H1 (cell line): ENCODE measurements around the gene STARD8. TPM values are rescaled to one million over a fixed set of nuclear protein-coding genes. Genes with fewer than 3 reads are reported as not detected.

Experiments used
- CTCF ChIA-PET: fragments of 300-600 bp; sonication (Branson Sonifier 250); formaldehyde crosslinking; loops from one replicate; lab custom pipeline; 2021; ENCODE audit not compliant: partially characterized antibody; lab: Charles Lee
- POLR2A ChIA-PET: fragments of 300-600 bp; sonication (Branson Sonifier 250); formaldehyde crosslinking; loops from one replicate; lab custom pipeline; 2021; ENCODE audit warnings: inconsistent platforms; ENCODE audit not compliant: partially characterized antibody; lab: Charles Lee
- DNase-seq, 2 experiments: peaks; one replicate each; pipeline versions ENCODE4 v3.0.0 to v3.0.0-alpha.2; 2010 to 2022; ENCODE audit warnings: low spot score in 2 of 2, low read depth in 1 of 2, mixed read lengths in 1 of 2
- FAIRE-seq: peaks from 2 replicates; lab custom pipeline; 2011; peaks lifted over from hg19 to GRCh38; lab: Jason Lieb, UNC
- H2AFZ ChIP-seq: 2 replicates; pipeline ENCODE4 v1.8.1; 2012; ENCODE audit warnings: low read length, inconsistent platforms
- H2AK5ac ChIP-seq: 2 replicates; pipeline ENCODE4 v1.6.1; 2013; ENCODE audit warnings: low read depth, low read length
- H2BK120ac ChIP-seq: replicated peaks from 2 replicates; pipeline ENCODE3; 2013; ENCODE audit warnings: low read depth, low read length, inconsistent platforms
- H2BK12ac ChIP-seq: 2 replicates; pipeline ENCODE4 v1.6.1; 2013; ENCODE audit warnings: low read depth, low read length
- H2BK15ac ChIP-seq: 2 replicates; pipeline ENCODE4 v1.6.1; 2013; ENCODE audit warnings: low read length
- H2BK20ac ChIP-seq: 2 replicates; pipeline ENCODE4 v1.6.1; 2013; ENCODE audit warnings: low read length
- H2BK5ac ChIP-seq: 2 replicates; pipeline ENCODE4 v1.6.1; 2013; ENCODE audit warnings: low read depth, low read length
- H3K14ac ChIP-seq: 2 replicates; pipeline ENCODE4 v1.6.1; 2013; ENCODE audit warnings: inconsistent platforms; ENCODE audit not compliant: insufficient read length
- H3K18ac ChIP-seq: 2 replicates; pipeline ENCODE4 v1.6.1; 2013; ENCODE audit warnings: low read length; ENCODE audit errors: extremely low read depth
- H3K23ac ChIP-seq: 2 replicates; pipeline ENCODE4 v1.6.1; 2013; ENCODE audit warnings: inconsistent platforms; ENCODE audit not compliant: insufficient read length
- H3K23me2 ChIP-seq: 2 replicates; pipeline ENCODE4 v1.6.1; 2013; ENCODE audit warnings: low read depth, low read length
- H3K27ac ChIP-seq: 2 replicates; pipeline ENCODE4 v1.6.1; 2011; ENCODE audit warnings: low read depth, low read length, inconsistent platforms
- H3K27me3 ChIP-seq, 4 experiments: replicated peaks in 1 of 4; 1 replicate in 1 of 4; 2 replicates in 3 of 4; pipeline versions ENCODE4 v1.6.1 to v1.8.1; 2011 to 2013; ENCODE audit warnings: low read length in 3 of 4, mild to moderate bottlenecking in 3 of 4, inconsistent platforms in 2 of 4, mixed read lengths in 2 of 4, moderate library complexity in 1 of 4; ENCODE audit not compliant: control insufficient read depth in 3 of 4, insufficient read depth in 3 of 4; ENCODE audit errors: extremely low read depth in 1 of 4
- H3K36me3 ChIP-seq, 4 experiments: 2 replicates each; pipeline versions ENCODE4 v1.6.1 to v1.8.1; 2011 to 2013; ENCODE audit warnings: mild to moderate bottlenecking in 4 of 4, low read length in 3 of 4, moderate library complexity in 2 of 4, control low read depth in 1 of 4, inconsistent platforms in 1 of 4; ENCODE audit not compliant: insufficient read depth in 4 of 4, control insufficient read depth in 2 of 4
- H3K4ac ChIP-seq: replicated peaks from 2 replicates; pipeline ENCODE3; 2013; ENCODE audit warnings: low read length, low read depth, mixed read lengths, inconsistent platforms; ENCODE audit not compliant: insufficient read length
- H3K4me1 ChIP-seq, 4 experiments: replicated peaks in 1 of 4; 1 replicate in 1 of 4; 2 replicates in 3 of 4; pipeline versions ENCODE4 v1.6.1 to v1.8.1; 2011 to 2013; ENCODE audit warnings: low read length in 3 of 4, inconsistent platforms in 2 of 4, mixed read lengths in 1 of 4; ENCODE audit not compliant: insufficient read depth in 4 of 4, control insufficient read depth in 3 of 4
- H3K4me2 ChIP-seq, 2 experiments: 2 replicates each; pipeline versions ENCODE4 v1.6.1 to v1.8.1; 2011 to 2013; ENCODE audit warnings: low read depth in 2 of 2, low read length in 2 of 2, control low read depth in 1 of 2, inconsistent platforms in 1 of 2, mild to moderate bottlenecking in 1 of 2; ENCODE audit not compliant: insufficient read depth in 1 of 2
- H3K4me3 ChIP-seq, 4 experiments: fragments of 200-600, 300-600 bp in 1 of 4; sonication (generic), shearing (Covaris generic), sonication (Bioruptor Twin) in 1 of 4; 2 replicates each; pipeline versions ENCODE4 v1.5.1 to v1.8.1; 2011 to 2016; ENCODE audit warnings: low read length in 4 of 4, low read depth in 3 of 4, control low read depth in 2 of 4, inconsistent platforms in 2 of 4, mild to moderate bottlenecking in 2 of 4, mixed read lengths in 1 of 4, moderate library complexity in 1 of 4; ENCODE audit not compliant: insufficient read depth in 2 of 4; ENCODE audit errors: extremely low read depth in 1 of 4
- H3K56ac ChIP-seq: replicated peaks from 2 replicates; pipeline ENCODE3; 2013; ENCODE audit warnings: low read depth, mild to moderate bottlenecking, mixed read lengths, low read length, inconsistent platforms; ENCODE audit not compliant: insufficient read length
- H3K79me1 ChIP-seq: 2 replicates; pipeline ENCODE4 v1.6.1; 2013; ENCODE audit warnings: low read depth, low read length, control low read depth
- H3K79me2 ChIP-seq, 2 experiments: 2 replicates each; pipeline versions ENCODE4 v1.6.1 to v1.8.1; 2012 to 2013; ENCODE audit warnings: low read length in 2 of 2, mild to moderate bottlenecking in 2 of 2, inconsistent platforms in 1 of 2; ENCODE audit not compliant: insufficient read depth in 2 of 2, control insufficient read depth in 1 of 2
- H3K9ac ChIP-seq, 4 experiments: replicated peaks in 1 of 4; 1 replicate in 1 of 4; 2 replicates in 3 of 4; pipeline versions ENCODE4 v1.6.1 to v1.8.1; 2011 to 2013; ENCODE audit warnings: low read depth in 3 of 4, low read length in 3 of 4, control low read depth in 2 of 4, mild to moderate bottlenecking in 2 of 4, moderate library complexity in 2 of 4, inconsistent platforms in 1 of 4; ENCODE audit errors: extremely low read depth in 1 of 4
- H3K9me3 ChIP-seq, 2 experiments: 2 replicates each; pipeline versions ENCODE4 v1.6.1 to v1.8.1; 2012 to 2013; ENCODE audit warnings: mild to moderate bottlenecking in 2 of 2, moderate library complexity in 2 of 2, control low read depth in 1 of 2, inconsistent platforms in 1 of 2, low read depth in 1 of 2, low read length in 1 of 2, mixed read lengths in 1 of 2; ENCODE audit not compliant: insufficient read depth in 2 of 2
- H4K20me1 ChIP-seq, 2 experiments: replicated peaks in 1 of 2; 2 replicates each; pipeline versions ENCODE3 to v1.8.1; 2011 to 2013; ENCODE audit warnings: inconsistent platforms in 2 of 2, low read length in 2 of 2, mild to moderate bottlenecking in 1 of 2; ENCODE audit not compliant: insufficient read depth in 2 of 2, control insufficient read depth in 1 of 2
- H4K5ac ChIP-seq: 2 replicates; pipeline ENCODE4 v1.6.1; 2013; ENCODE audit warnings: low read length, low read depth, mixed read lengths, inconsistent platforms; ENCODE audit not compliant: insufficient read length
- H4K8ac ChIP-seq: 2 replicates; pipeline ENCODE4 v1.8.0; 2013; ENCODE audit warnings: mild to moderate bottlenecking, moderate library complexity, low read length, inconsistent platforms; ENCODE audit not compliant: insufficient read depth; ENCODE audit errors: extremely low read depth
- H4K91ac ChIP-seq: replicated peaks from 2 replicates; pipeline ENCODE3; 2013; ENCODE audit warnings: low read length, mixed read lengths, inconsistent platforms; ENCODE audit not compliant: insufficient read length
- CEBPB ChIP-seq: IDR thresholded peaks from 2 replicates; pipeline ENCODE4 v1.6.1; 2012; ENCODE audit warnings: low read depth, low read length
- CTCF ChIP-seq, 3 experiments: IDR thresholded peaks; 1 replicate in 2 of 3; 2 replicates in 1 of 3; pipeline versions ENCODE4 v1.5.1 to v1.6.1; 2011; ENCODE audit warnings: low read length in 3 of 3, mild to moderate bottlenecking in 3 of 3, inconsistent platforms in 2 of 3, low read depth in 1 of 3, moderate library complexity in 1 of 3; ENCODE audit not compliant: insufficient read depth in 1 of 3; ENCODE audit errors: control extremely low read depth in 1 of 3
- POLR2A ChIP-seq, 2 experiments: IDR thresholded peaks; 1 replicate in 1 of 2; 2 replicates in 1 of 2; pipeline ENCODE4 v1.6.1; 2011; ENCODE audit warnings: low read depth in 2 of 2, low read length in 2 of 2, mild to moderate bottlenecking in 2 of 2; ENCODE audit errors: control extremely low read depth in 1 of 2
- RAD21 ChIP-seq, 2 experiments: IDR thresholded peaks in 1 of 2; conservative IDR thresholded peaks in 1 of 2; 2 replicates each; pipeline ENCODE4 v1.6.1; 2011; ENCODE audit warnings: low read depth in 2 of 2, low read length in 2 of 2, improper control_type of control experiment in 1 of 2, inconsistent platforms in 1 of 2, mild to moderate bottlenecking in 1 of 2, moderate library complexity in 1 of 2
- TEAD4 ChIP-seq: IDR thresholded peaks from 2 replicates; pipeline ENCODE4 v1.6.1; 2012; ENCODE audit warnings: low read depth, low read length, inconsistent platforms, mixed read lengths
- USF2 ChIP-seq: IDR thresholded peaks from 2 replicates; pipeline ENCODE4 v1.6.1; 2011; ENCODE audit warnings: low read length, improper control_type of control experiment
- WGBS, 2 experiments: shearing (Covaris generic) in 1 of 2; methylation state at CpG; one replicate each; pipeline versions ENCODE4 v1.1.6 to v1.1.7; 2013 to 2015; ENCODE audit warnings: low lambda C conversion rate in 2 of 2, mixed read lengths in 2 of 2, inconsistent platforms in 1 of 2, low coverage in 1 of 2, missing lambda C conversion rate in 1 of 2; ENCODE audit not compliant: insufficient replicate concordance in 2 of 2, insufficient coverage in 1 of 2, insufficient read length in 1 of 2; ENCODE audit errors: extremely low coverage in 1 of 2, missing lambda C conversion rate in 1 of 2; 5-methylcytosine and 5-hydroxymethylcytosine counted together
- polyA plus RNA-seq, 7 experiments: library from polyadenylated mRNA; depleted of rRNA in 3 of 7; stranded (reverse) in 5 of 7; unstranded in 2 of 7; fragments of >200 nt in 5 of 7; fragments of 200-250 nt in 2 of 7; gene quantifications; 1 replicate in 5 of 7; 2 replicates in 1 of 7; 4 replicates in 1 of 7; pipeline versions ENCODE4 v1.2.1 to v1.2.3, GENCODE V29; 2011 to 2013; ENCODE audit warnings: missing spikeins in 2 of 7, mixed read lengths in 2 of 7
- total RNA-seq: library from RNA; stranded (reverse); fragmentation: NEBNext Ultra II Directional; extraction: Animal tissue kit (Norgen Biotek cat#: 25700); gene quantifications from 2 replicates; pipeline ENCODE4 v1.2.1, GENCODE V29; 2021

The STARD8 gene
- total and polyA plus RNA-seq, 2 of the 8 experiments (the other 6 are each of a cell fraction or from before 2014, with no cell fraction given): 1.8 to 3.8 TPM

GRCh38 chrX:68685685-68686084, 38.2 kb downstream of the STARD8 start:
- Histone ChIP-seq H3K14ac (no peak overlapping the region), H2BK15ac (no peak overlapping the region), H3K36me3 (no peaks in the 10 kb centered on the region), H3K79me2 (no peaks in the 10 kb centered on the region), H4K8ac (no peak overlapping the region), H3K79me1 (no peaks in the 10 kb centered on the region), H3K9me3 (no peaks in the 10 kb centered on the region), H3K23me2 (no peaks in the 10 kb centered on the region), H4K20me1 (no peaks in the 10 kb centered on the region), H4K5ac (no peak overlapping the region), H2BK5ac (no peak overlapping the region; the same call in 1 of the 2 replicates)
- CTCF ChIA-PET: interaction anchor here (0.7 to 1.2 kb wide), 6 partner anchors 10 to 131 kb away, joined by 3 read pairs; no protein-coding TSS in a partner anchor
- WGBS, 2 experiments: 70% methylated on average over 4 of the region's 5 CpGs; no CpG with 5 or more reads in 1 of the 2 experiments
- no peak for FAIRE-seq
- peak in 1 of 2 experiments; percentile 22; a peak in 1 of 4 replicates for TF ChIP-seq RAD21 (IDR thresholded peaks at IDR 0.05 in 1 of 2, conservative IDR thresholded peaks at IDR 0.05 in 1 of 2; ENCODE audit: low read depth in 2 of 2, low read length in 2 of 2)
- TF ChIP-seq POLR2A (IDR thresholded peaks at IDR 0.05; ENCODE audit: control extremely low read depth in 1 of 2, low read depth in 2 of 2, low read length in 2 of 2): 0 out of 3 replicates have a peak, but pooled peaks of 1 of the 2 experiments have one; percentile 5
- TF ChIP-seq CTCF (IDR thresholded peaks at IDR 0.05; ENCODE audit: control extremely low read depth in 1 of 3, insufficient read depth in 1 of 3, low read depth in 1 of 3, low read length in 3 of 3): peak; percentile 7 to 39 (median 30); a peak in 2 of 4 replicates
- peak; percentile 28; the same call in 1 of the 2 replicates for TF ChIP-seq CEBPB
- TF ChIP-seq USF2: no peak
- no peak for TF ChIP-seq TEAD4
- TF ChIP-seq, all 59 proteins: peak for 4
- peak overlapping the region; percentile 69 for H3K4ac ChIP-seq
- peak overlapping the region; percentile 27 for H4K91ac ChIP-seq
- no peak overlapping the region for H2AK5ac ChIP-seq
- peaks cover 0 to 11% (median 7%) of the 10 kb centered on the region in 4 experiments; a peak in 3 of 7 replicates for H3K27me3 ChIP-seq
- H2BK120ac ChIP-seq: peak overlapping the region; percentile 22
- DNase-seq: peak in 1 of 2 experiments; percentile 49
- H3K4me2 ChIP-seq: peak overlapping the region; percentile 70 to 79; a peak in 3 of 4 replicates
- no peak overlapping the region for H3K56ac ChIP-seq
- H3K23ac ChIP-seq: no peak overlapping the region
- H2AFZ ChIP-seq: peak overlapping the region; percentile 53; the same call in 1 of the 2 replicates
- H3K18ac ChIP-seq: no peak overlapping the region
- H3K4me3 ChIP-seq: peak overlapping the region in 1 of 4 experiments; percentile 56; a peak in 1 of 8 replicates
- 0 out of 2 replicates have a peak overlapping the region, but pooled peaks have one; percentile 48 for H2BK20ac ChIP-seq
- H3K9ac ChIP-seq: no peak overlapping the region
- H3K27ac ChIP-seq: no peak overlapping the region
- POLR2A ChIA-PET: interaction anchor here (1.7 to 2.0 kb wide), 2 partner anchors 13 to 19 kb away, joined by 5 to 7 read pairs; no protein-coding TSS in a partner anchor
- peaks cover 2 to 6% (median 4%) of the 10 kb centered on the region in 4 experiments; a peak in 6 of 7 replicates for H3K4me1 ChIP-seq
- H2BK12ac ChIP-seq: no peak overlapping the region
